IPS-15b (cell line): ENCODE measurements around the gene PLCG2.

Experiments
- H3K27me3 ChIP-seq: one replicate; pipeline ENCODE4 v1.6.1; 2013; ENCODE audit warnings: low read length; ENCODE audit not compliant: control insufficient read depth, insufficient read depth
- H3K36me3 ChIP-seq: one replicate; pipeline ENCODE4 v1.6.1; 2013; ENCODE audit warnings: low read length; ENCODE audit not compliant: control insufficient read depth, insufficient read depth
- H3K4me1 ChIP-seq: one replicate; pipeline ENCODE4 v1.6.1; 2013; ENCODE audit warnings: mild to moderate bottlenecking, low read length; ENCODE audit not compliant: control insufficient read depth, insufficient read depth
- H3K4me3 ChIP-seq: one replicate; pipeline ENCODE4 v1.5.1; 2013; ENCODE audit warnings: low read depth, low read length
- H3K9ac ChIP-seq: one replicate; pipeline ENCODE4 v1.6.1; 2013; ENCODE audit warnings: low read depth, mild to moderate bottlenecking, low read length
- H3K9me3 ChIP-seq: one replicate; pipeline ENCODE4 v1.6.1; 2013; ENCODE audit warnings: mild to moderate bottlenecking, low read length; ENCODE audit not compliant: control insufficient read depth, insufficient read depth

The PLCG2 gene

DNA sequence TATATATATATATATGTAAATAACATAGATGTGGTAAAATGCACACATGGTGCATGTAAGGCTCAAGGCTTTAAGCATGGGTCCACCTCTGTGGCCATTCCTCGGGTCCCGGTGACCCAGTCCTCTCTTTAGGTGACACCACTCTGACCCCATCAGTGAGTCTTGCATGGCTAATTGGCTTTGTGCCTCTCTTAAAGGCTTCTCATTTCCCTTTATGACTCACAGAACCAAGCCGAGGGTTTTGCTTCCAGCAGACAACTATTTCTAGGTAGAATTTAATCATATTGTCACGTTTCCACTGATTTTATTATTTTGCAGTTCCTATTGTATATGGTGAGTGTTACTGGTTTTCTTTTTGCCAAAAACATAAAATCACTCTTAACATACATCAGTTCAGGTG, 59.7 kb downstream of the PLCG2 start:
- Histone ChIP-seq H3K36me3 (no peaks in the 10 kb centered on the region), H3K27me3 (no peaks in the 10 kb centered on the region), H3K4me3 (no peak overlapping the region), H3K4me1 (no peaks in the 10 kb centered on the region), H3K9me3 (no peaks in the 10 kb centered on the region), H3K9ac (no peak overlapping the region)

DNA sequence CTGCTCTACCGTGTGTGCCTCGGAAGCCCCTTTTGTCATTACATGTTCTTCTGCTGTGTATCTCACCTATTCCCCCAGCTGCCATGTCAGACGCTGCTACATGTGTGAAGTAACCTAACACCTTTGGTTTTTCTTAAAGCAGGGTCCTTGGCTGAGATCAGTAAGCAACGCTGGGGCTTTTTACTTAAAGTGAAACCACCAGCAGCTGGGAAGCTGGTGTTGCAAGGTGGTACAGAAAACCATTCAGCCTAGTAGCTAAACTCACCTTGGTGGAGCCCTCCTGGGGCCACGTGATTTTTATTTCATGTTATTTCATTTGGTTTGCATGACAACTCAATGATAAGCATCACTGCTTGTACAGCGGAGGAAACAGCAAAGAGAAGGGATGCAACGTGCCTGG, 62.6 kb downstream of the PLCG2 start:
- no peaks in the 10 kb centered on the region for H3K27me3 ChIP-seq
- no peaks in the 10 kb centered on the region for H3K36me3 ChIP-seq
- H3K9me3 ChIP-seq = no peaks in the 10 kb centered on the region
- no peaks in the 10 kb centered on the region for H3K4me1 ChIP-seq
- H3K9ac ChIP-seq = no peak overlapping the region
- H3K4me3 ChIP-seq = no peak overlapping the region

DNA sequence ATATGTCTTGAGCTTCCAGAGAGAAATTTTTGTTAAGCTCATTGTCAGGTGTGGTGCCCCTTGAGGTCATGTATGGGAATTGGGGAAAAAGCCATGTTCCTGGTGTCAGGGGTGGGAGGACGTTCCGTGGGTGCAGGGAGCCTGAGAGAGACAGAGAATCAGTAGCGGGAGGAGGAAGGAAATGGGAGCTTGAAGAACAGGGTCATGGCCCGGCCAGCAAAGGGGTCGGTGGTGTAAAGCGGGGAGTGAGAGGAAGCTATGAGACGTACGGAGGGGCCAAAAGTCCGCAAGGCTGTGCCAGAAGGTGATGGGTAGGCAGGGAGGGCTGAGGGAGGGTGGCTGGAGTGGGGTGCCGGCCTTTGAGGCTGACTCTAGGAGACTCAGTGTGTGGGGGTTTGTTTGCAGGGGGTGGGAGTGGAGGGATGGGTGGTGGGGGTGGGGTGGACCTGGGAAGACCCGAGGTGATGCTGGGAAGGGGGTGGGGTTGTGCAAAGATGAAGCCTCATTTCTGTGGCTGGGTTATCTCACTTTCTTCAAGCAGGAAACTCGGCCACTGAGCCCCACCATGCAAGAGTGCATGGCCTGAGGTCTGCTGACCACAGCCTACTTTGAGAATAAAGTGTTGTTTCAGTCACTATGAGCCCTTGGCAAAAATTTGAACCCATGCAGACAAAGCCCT, 63.6 kb downstream of the PLCG2 start:
- no peak overlapping the region for H3K9ac ChIP-seq
- H3K4me3 ChIP-seq = no peak overlapping the region
- no peaks in the 10 kb centered on the region for H3K4me1 ChIP-seq
- no peaks in the 10 kb centered on the region for H3K27me3 ChIP-seq
- H3K36me3 ChIP-seq = no peaks in the 10 kb centered on the region
- no peaks in the 10 kb centered on the region for H3K9me3 ChIP-seq

DNA sequence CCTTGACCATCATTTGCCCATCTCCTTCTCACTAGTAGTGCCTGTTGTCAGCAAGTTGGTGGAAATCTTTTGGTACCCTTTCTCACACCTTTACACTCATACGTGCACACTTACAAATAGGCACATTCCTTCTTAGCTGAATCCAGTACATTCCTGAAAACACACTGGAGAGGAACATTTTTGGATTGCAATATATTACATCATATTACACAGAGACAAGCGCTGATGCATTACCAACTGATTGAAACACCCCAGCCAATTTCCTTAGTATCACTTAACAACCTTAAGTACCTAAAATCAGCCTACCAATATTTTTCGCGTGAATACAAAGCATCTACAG, 64.1 kb downstream of the PLCG2 start:
- Histone ChIP-seq H3K4me1 (no peaks in the 10 kb centered on the region), H3K4me3 (no peak overlapping the region), H3K9me3 (no peaks in the 10 kb centered on the region), H3K27me3 (no peaks in the 10 kb centered on the region), H3K9ac (no peak overlapping the region), H3K36me3 (no peaks in the 10 kb centered on the region)

DNA sequence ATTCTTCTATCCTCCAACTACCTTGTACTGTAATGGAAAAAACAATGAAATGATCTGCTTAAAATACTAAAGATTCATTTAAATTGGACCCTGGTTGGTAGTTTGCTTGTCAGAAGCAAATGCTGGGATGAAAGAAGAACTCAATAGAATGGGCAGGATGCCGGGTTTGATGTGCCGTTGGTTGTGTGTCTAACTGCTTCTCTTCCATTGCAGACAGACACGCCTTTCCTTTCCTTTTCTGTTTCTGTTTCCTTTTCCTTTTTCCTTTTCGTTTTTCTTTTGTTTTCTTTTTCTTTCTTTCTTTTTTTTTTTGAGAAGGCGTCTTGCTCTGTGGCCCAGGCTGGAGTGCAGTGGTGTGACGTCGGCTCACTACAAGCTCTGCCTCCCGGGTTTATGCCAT, 64.6 kb downstream of the PLCG2 start:
- no peaks in the 10 kb centered on the region for H3K36me3 ChIP-seq
- H3K27me3 ChIP-seq = no peaks in the 10 kb centered on the region
- H3K4me1 ChIP-seq = no peaks in the 10 kb centered on the region
- no peak overlapping the region for H3K9ac ChIP-seq
- no peaks in the 10 kb centered on the region for H3K9me3 ChIP-seq
- H3K4me3 ChIP-seq = no peak overlapping the region

DNA sequence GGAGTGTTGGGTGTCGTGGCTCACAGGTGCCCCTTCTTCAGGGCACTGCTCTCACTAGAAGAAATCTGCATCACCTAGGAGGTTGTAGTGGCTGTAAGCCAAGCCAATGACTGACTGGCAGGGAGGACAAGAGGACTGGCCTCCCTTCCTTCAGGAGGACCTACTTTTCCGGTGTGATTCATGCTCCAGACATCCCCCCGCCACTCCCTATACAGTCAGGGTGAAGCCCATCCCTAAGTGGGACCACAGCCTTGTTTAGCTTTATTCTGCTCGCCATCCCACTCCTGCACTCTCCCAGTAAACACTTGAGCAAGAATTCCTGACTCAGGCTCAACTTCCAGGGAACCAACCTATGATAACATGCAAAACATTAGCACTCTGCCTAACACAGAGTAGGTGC, 67.0 kb downstream of the PLCG2 start:
- no peaks in the 10 kb centered on the region for H3K4me1 ChIP-seq
- no peaks in the 10 kb centered on the region for H3K36me3 ChIP-seq
- no peaks in the 10 kb centered on the region for H3K9me3 ChIP-seq
- H3K9ac ChIP-seq = no peak overlapping the region
- no peak overlapping the region for H3K4me3 ChIP-seq
- no peaks in the 10 kb centered on the region for H3K27me3 ChIP-seq

DNA sequence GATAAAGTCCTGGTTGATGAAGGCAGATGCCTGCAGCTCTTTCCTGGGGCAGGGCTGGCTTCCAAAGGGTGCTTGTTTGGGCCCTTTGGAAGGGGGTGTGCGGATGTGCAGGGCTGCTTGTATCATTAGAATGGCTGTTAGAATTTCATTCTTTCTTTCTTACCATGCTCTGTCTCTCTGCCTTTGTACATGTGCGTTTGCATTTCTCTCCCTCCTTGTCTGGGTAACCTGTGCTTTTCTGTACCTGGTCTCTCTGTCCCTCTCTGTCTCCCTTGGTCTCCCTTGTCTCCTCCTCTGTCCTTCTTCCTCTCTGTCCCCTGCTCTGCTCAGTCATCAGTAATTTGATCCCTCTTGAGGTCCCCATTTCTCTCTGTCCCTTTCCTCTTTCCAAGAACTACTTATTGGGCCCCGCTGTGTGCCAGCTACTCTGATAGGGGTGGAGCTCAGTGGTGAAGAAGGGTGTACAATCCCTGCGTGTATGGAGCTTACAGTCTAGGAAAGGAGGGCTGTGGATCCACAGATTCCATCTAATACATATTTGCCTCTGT, 69.3 kb downstream of the PLCG2 start:
- Histone ChIP-seq H3K36me3 (no peaks in the 10 kb centered on the region), H3K27me3 (no peaks in the 10 kb centered on the region), H3K4me3 (no peak overlapping the region), H3K9me3 (no peaks in the 10 kb centered on the region), H3K9ac (no peak overlapping the region), H3K4me1 (no peaks in the 10 kb centered on the region)

DNA sequence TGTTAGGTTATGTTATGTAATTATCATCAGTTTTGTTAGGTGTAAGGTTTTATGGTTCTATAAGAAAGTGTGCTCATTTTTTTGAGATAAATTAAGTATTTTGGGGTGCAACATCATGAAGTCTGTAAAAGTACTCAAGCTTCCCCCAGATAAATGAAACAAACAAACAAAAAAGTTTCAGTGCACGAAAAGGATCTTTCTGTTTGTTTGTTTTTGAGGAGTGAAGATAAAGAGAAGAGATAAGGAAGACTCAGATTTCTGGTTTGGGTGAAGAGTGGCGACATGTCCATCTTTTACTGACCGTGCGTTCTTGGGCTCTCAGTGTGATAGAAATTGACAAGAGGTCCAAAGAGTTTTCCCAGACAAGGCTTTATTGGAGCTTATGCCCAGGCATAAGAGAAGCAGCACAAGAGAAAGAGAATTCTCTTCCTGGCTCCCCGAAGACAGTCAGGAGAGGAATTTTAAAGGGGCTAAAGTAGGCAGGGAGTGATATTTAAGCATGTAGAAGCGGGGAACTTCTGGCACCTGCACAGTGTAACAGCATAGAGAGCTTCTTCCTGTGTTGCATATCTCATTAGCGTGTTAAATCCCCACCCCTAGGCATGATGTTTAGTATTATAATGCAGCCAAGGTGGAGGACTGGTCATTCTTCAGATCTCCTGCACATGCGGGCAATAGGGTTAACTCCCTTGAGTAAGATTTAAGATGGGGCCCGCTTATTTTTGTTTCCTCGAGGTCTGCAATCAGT, 71.3 kb downstream of the PLCG2 start:
- Histone ChIP-seq H3K9me3 (no peaks in the 10 kb centered on the region), H3K36me3 (no peaks in the 10 kb centered on the region), H3K27me3 (no peaks in the 10 kb centered on the region), H3K9ac (no peak overlapping the region), H3K4me3 (no peak overlapping the region), H3K4me1 (no peaks in the 10 kb centered on the region)

DNA sequence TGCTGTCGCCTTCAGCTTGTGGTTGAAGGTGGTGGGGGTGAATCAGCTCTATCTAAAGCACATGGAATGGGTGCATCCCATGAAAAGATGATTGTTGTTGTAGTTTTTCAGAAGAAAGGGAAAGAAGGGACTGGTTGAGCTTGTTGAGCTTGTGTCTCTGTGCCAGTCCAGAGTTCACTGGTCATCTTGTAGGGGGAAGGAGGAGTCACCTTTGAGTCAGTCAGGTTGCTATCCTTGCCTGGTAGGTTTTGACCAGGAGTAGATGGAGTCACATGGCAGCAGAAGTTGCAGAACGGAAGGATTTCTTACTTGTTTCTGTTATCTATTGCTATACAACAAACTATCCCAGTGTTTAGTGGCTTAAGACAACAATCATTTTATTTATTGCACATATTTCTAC, 73.3 kb downstream of the PLCG2 start:
- H3K27me3 ChIP-seq = no peaks in the 10 kb centered on the region
- H3K4me3 ChIP-seq = no peak overlapping the region
- H3K36me3 ChIP-seq = no peaks in the 10 kb centered on the region
- H3K9ac ChIP-seq = no peak overlapping the region
- H3K9me3 ChIP-seq = no peaks in the 10 kb centered on the region
- H3K4me1 ChIP-seq = no peaks in the 10 kb centered on the region

DNA sequence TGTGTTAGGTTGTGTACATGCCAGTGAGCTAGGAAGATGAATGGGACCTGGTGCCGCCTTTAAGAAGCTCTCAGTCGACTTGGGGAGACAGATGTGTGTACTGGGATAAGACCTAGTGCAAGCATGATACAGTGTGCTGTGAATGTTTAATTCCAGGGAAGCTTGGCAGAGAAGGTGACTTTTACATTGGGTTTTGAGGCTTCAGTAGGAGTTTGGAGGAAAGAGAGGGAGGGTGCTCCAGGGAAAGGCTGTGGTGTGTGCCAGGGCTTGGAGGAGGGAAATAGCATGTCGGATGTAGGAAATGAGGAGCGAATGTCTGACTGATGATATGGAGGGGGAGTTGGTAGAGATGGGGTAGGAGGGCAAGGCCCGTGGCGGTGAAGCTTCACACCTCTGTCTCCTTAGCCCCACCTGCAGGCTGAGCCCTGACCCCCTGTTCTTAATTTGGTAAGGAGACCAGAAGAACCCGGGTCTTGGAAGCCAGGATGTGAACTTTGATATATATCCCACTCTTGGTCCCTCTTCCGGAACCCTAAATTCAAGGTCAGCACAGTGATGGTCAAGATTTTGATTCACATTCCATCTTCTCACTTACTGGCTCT, 76.6 kb downstream of the PLCG2 start:
- H3K4me3 ChIP-seq = no peak overlapping the region
- H3K36me3 ChIP-seq = no peaks in the 10 kb centered on the region
- no peak overlapping the region for H3K9ac ChIP-seq
- no peaks in the 10 kb centered on the region for H3K9me3 ChIP-seq
- no peaks in the 10 kb centered on the region for H3K27me3 ChIP-seq
- H3K4me1 ChIP-seq = no peaks in the 10 kb centered on the region

DNA sequence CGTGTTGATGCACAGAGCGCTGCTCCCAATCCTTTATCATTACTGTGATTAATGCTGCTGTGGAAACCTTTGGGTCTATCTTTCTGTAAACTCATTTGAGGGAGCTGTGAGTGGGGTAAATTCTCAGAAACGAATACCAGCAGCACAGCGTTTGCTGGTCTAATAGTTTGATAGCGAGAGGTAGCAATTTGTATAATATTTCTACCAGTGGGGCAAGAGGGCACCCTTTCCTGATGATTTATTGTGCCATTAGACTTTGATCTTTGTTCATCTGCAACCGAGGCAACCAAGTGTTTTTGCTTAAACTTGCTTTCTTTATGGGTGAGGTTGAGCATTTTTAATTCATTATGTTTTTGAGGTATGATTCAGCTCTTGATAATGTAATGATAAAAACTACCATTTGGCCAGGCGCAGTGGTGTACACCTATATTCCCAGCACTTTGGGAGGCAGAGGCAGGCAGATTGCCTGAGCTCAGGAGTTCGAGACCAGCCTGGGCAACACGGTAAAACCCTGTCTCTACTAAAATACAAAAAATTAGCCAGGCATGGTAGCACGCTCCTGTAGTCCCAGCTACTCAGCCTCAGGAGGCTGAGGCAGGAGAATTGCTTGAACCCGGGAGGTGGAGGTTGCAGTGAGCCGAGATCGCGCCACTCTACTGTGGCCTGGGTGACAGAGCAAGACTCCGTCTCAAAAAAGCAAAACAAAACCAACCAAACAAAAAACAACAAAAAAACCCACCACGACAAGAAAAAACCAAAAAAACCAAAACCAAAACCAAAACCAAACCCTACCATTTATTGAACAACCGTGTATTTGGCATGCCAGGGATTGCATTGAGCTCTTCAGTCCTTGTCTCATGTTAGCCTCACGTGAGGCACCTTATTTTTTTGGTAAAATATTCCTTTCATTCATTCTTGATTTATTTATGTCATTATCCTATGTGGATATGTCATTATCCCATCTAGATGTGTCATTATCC, 81.5 kb downstream of the PLCG2 start:
- Histone ChIP-seq H3K9me3 (no peaks in the 10 kb centered on the region), H3K9ac (no peak overlapping the region), H3K27me3 (no peaks in the 10 kb centered on the region), H3K36me3 (no peaks in the 10 kb centered on the region), H3K4me1 (peaks cover 14% of the 10 kb centered on the region), H3K4me3 (no peak overlapping the region)
